GM12878 (cell line): ENCODE data around the gene DDX51. TPM values are rescaled to one million over a fixed set of nuclear protein-coding genes. Genes with fewer than 3 reads are reported as not detected.

ENCODE experiments used
- ATAC-seq: fragments of 200-7000 bp; cut with Tn5 transposase; 3 replicates; pipeline ENCODE4 v1.9.1; 2020; ENCODE audit warnings: mild to moderate bottlenecking, moderate library complexity
- BruUV-seq: library from RNA; stranded (reverse); fragments of 400-500 nt; replicated peaks from 2 replicates; lab custom pipeline; 2021; lab: Mats Ljungman, UMichigan
- CTCF ChIA-PET: fragments of 300-600 bp; sonication (Branson Sonifier 250); formaldehyde crosslinking; extraction: SDS; loops from one replicate; lab custom pipeline; 2021; ENCODE audit warnings: inconsistent platforms; lab: Yijun Ruan, JAX
- POLR2A ChIA-PET: fragments of 350-600 bp; formaldehyde crosslinking; extraction: SDS; loops from one replicate; lab custom pipeline; 2021; ENCODE audit warnings: inconsistent platforms; lab: Charles Lee
- RAD21 ChIA-PET: fragments of 300-600 bp; sonication (Branson Sonifier 250); formaldehyde crosslinking; loops from one replicate; lab custom pipeline; 2023; ENCODE audit warnings: antibody characterized with exemption; ENCODE audit not compliant: unreplicated experiment; lab: Charles Lee
- SMC1A ChIA-PET: fragments of 300-600 bp; sonication (Branson Sonifier 250); formaldehyde crosslinking; loops from one replicate; lab custom pipeline; 2023; ENCODE audit not compliant: unreplicated experiment, uncharacterized antibody; lab: Charles Lee
- DNase-seq: peaks from one replicate; pipeline ENCODE4 v3.0.0-alpha.2; 2011; ENCODE audit warnings: low read depth, low spot score
- FAIRE-seq: peaks from 3 replicates; lab custom pipeline; 2011; peaks lifted over from hg19 to GRCh38; lab: Jason Lieb, UNC
- H2AFZ ChIP-seq: 2 replicates; pipeline ENCODE4 v1.6.0; 2011; ENCODE audit warnings: low read depth, low read length, control low read depth; ENCODE audit not compliant: control insufficient read depth
- H3K27ac ChIP-seq: 2 replicates; pipeline ENCODE4 v1.5.1; 2011; ENCODE audit warnings: control low read depth; ENCODE audit not compliant: control insufficient read depth, insufficient read depth
- H3K27me3 ChIP-seq, 2 experiments: replicated peaks in 1 of 2; 2 replicates each; pipeline versions ENCODE4 v1.6.0 to v1.6.1; 2011; ENCODE audit warnings: low read length in 1 of 2; ENCODE audit not compliant: control insufficient read depth in 2 of 2, insufficient read depth in 2 of 2
- H3K36me3 ChIP-seq, 2 experiments: 2 replicates each; pipeline ENCODE4 v1.5.1; 2011; ENCODE audit warnings: low read length in 1 of 2; ENCODE audit not compliant: control insufficient read depth in 2 of 2, insufficient read depth in 2 of 2
- H3K4me1 ChIP-seq: 2 replicates; pipeline ENCODE4 v1.6.1; 2011; ENCODE audit warnings: mild to moderate bottlenecking, low read length, moderate library complexity, mixed read lengths; ENCODE audit not compliant: control insufficient read depth, insufficient read depth
- H3K4me2 ChIP-seq: 2 replicates; pipeline ENCODE4 v1.6.0; 2011; ENCODE audit warnings: control low read depth; ENCODE audit not compliant: control insufficient read depth, insufficient read depth
- H3K4me3 ChIP-seq: fragments of 200-600 bp; sonication (generic); 2 replicates; pipeline ENCODE4 v1.5.1; 2016
- H3K79me2 ChIP-seq: 2 replicates; pipeline ENCODE4 v1.6.0; 2011; ENCODE audit warnings: low read length; ENCODE audit not compliant: control insufficient read depth, insufficient read depth
- H3K9ac ChIP-seq: 2 replicates; pipeline ENCODE4 v1.8.0; 2011; ENCODE audit warnings: low read length, control low read depth, mixed read lengths; ENCODE audit not compliant: control insufficient read depth, insufficient read depth
- H3K9me3 ChIP-seq: replicated peaks from 3 replicates; pipeline ENCODE4 v1.5.1; 2011; ENCODE audit warnings: mild to moderate bottlenecking, low read length; ENCODE audit not compliant: control insufficient read depth, insufficient read depth
- H4K20me1 ChIP-seq: 2 replicates; pipeline ENCODE4 v1.6.0; 2011; ENCODE audit not compliant: control insufficient read depth, insufficient read depth
- MTA2 ChIP-seq: fragments of 450-650 bp; IDR thresholded peaks from 2 replicates; pipeline ENCODE4 v1.6.1; 2016; ENCODE audit warnings: low read depth, mild to moderate bottlenecking, moderate library complexity
- NFIC ChIP-seq: IDR thresholded peaks from 2 replicates; pipeline ENCODE4 v1.6.1; 2012; ENCODE audit warnings: low read depth, mild to moderate bottlenecking, inconsistent platforms, low read length, moderate library complexity
- NFYA ChIP-seq: IDR thresholded peaks from 2 replicates; pipeline ENCODE4 v1.6.1; 2011; ENCODE audit warnings: low read depth, mild to moderate bottlenecking, low read length, improper control_type of control experiment, borderline replicate concordance
- PAX5 ChIP-seq: IDR thresholded peaks from 2 replicates; pipeline ENCODE4 v1.6.1; 2011; ENCODE audit warnings: low read depth, low read length, borderline replicate concordance
- RFX5 ChIP-seq: IDR thresholded peaks from 2 replicates; pipeline ENCODE4 v1.6.1; 2011; ENCODE audit warnings: low read depth, low read length, improper control_type of control experiment
- TAF1 ChIP-seq: IDR thresholded peaks from 2 replicates; pipeline ENCODE4 v1.6.1; 2011; ENCODE audit warnings: mild to moderate bottlenecking, low read depth, low read length, borderline replicate concordance
- WGBS: methylation state at CpG from one replicate; pipeline ENCODE4 v1.1.6; 2016; ENCODE audit warnings: low lambda C conversion rate; ENCODE audit not compliant: insufficient replicate concordance, insufficient coverage; ENCODE audit errors: missing lambda C conversion rate; 5-methylcytosine and 5-hydroxymethylcytosine counted together
- in situ Hi-C: fragments of 300-500 bp; cut with MboI; formaldehyde crosslinking; loops from 9 replicates; pipeline ENCODE4 v1.14.3; 2018; ENCODE audit warnings: mixed read lengths
- intact Hi-C: fragments of 100-400 bp; cut with micrococcal nuclease; formaldehyde crosslinking; loops from one replicate; pipeline ENCODE4 v1.14.2; 2022; ENCODE audit not compliant: unreplicated experiment
- polyA plus RNA-seq, 11 experiments: library from polyadenylated mRNA; depleted of rRNA in 4 of 11; unstranded in 6 of 11; stranded (reverse) in 5 of 11; fragments of >200 nt; fragmentation: Nextera tagmentation in 4 of 11; fragmentation: Illumina TruSeq in 1 of 11; extraction: Ambion mirVana in 4 of 11; extraction: Trizol in 1 of 11; gene quantifications; 1 replicate in 1 of 11; 2 replicates in 10 of 11; pipeline versions ENCODE4 v1.2.1 to v1.2.3, GENCODE V29; 2011 to 2016; ENCODE audit warnings: inconsistent platforms in 2 of 11, missing spikeins in 2 of 11, low read depth in 1 of 11
- total RNA-seq, 4 experiments: library from RNA; depleted of rRNA in 3 of 4; stranded (reverse); fragments of >200 nt in 3 of 4; fragmentation: Illumina TruSeq in 1 of 4; extraction: Trizol in 1 of 4; gene quantifications; 2 replicates each; pipeline versions ENCODE4 v1.2.1 to v1.2.3, GENCODE V29; 2013 to 2021
- TF ChIP-seq, protein P1 (sequence below): fragments of 150-350 bp; IDR thresholded peaks from 2 replicates; pipeline ENCODE4 v1.6.1; 2016; ENCODE audit warnings: low read depth, low read length

DDX51 gene
- total and polyA plus RNA-seq, 10 of the 15 experiments (the other 5 are each of a cell fraction or from before 2014, with no cell fraction given): 0.97 to 29.1 (median 9.8) TPM

DNA sequence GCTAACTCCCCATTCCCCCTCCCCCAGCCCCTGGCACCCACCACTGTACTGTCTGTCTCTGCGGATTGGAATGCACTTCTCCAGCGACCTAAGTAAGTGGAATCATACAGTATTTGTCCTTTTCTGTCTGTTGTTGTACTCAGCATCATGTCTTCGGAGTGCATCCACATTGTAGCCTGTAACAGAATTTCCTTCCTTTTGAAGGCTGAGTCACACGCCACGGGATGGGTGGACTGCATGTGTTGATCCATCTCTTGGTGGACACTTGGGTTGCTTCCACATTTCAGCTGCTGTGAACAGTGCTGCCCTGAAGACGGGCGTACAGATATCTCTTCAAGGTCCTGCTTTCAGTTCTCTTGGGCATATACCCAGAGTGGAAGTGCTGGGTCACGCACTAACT, 34.4 kb downstream of the DDX51 start:
- no peak overlapping the region for H3K27ac ChIP-seq
- no peak overlapping the region for H3K9ac ChIP-seq
- no peaks in the 10 kb centered on the region for H3K4me1 ChIP-seq
- SMC1A ChIA-PET: no interaction called here
- in situ Hi-C loops (no loop called here), intact Hi-C loops (no loop called here)
- no peak for ATAC-seq
- BruUV-seq: no TSS peak
- peaks cover 8 to 12% of the 10 kb centered on the region in 2 experiments; a peak in 3 of 4 replicates for H3K36me3 ChIP-seq
- TF ChIP-seq NFYA: no peak
- TF ChIP-seq MTA2: no peak
- TF ChIP-seq RFX5: no peak
- no peak for DNase-seq
- POLR2A ChIA-PET: no interaction called here
- CTCF ChIA-PET: no interaction called here
- FAIRE-seq: no peak
- no peak overlapping the region for H2AFZ ChIP-seq
- H3K9me3 ChIP-seq: no peaks in the 10 kb centered on the region
- RAD21 ChIA-PET: no interaction called here
- WGBS: 94% methylated on average over 7 of the region's 8 CpGs
- no peak overlapping the region for H3K4me3 ChIP-seq
- H3K4me2 ChIP-seq: no peak overlapping the region
- no peaks in the 10 kb centered on the region for H4K20me1 ChIP-seq
- H3K27me3 ChIP-seq: no peaks in the 10 kb centered on the region
- H3K79me2 ChIP-seq: no peaks in the 10 kb centered on the region

DNA sequence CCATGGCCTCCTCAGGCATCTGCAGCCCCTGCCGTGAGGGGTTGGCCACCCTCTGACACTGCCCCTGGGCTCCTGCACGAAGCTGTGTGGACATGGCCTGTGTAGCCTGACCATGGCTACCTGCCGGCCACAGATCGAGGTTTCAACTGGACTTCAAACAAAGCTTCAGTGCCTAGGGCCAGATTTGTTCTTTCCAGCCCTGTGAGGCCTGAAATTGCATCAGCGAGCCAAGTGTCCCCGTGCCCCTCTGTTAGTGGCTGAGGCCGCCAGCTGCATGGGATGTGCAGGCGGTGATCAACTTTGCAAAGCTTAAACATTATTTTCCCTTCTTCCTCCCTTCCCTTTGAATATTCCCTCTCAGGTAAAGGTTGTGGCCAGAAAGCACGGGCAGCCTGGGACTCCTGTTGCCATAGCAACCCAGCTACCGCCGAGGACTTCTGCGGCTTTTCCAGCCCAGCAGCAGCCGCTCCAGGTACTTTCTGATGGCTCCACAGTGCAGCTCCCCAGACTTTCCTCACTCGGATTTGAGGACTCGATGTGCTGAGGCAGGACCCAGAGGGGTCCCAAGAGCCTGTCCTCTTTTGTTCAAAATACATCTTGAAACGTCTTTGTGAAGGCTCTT, 35.8 kb downstream of the DDX51 start:
- Histone ChIP-seq H3K36me3 (peaks cover 8 to 10% of the 10 kb centered on the region in 2 experiments; a peak in 3 of 4 replicates), H3K79me2 (no peaks in the 10 kb centered on the region), H3K4me3 (no peak overlapping the region), H3K9ac (no peak overlapping the region), H3K27ac (no peak overlapping the region), H3K27me3 (no peaks in the 10 kb centered on the region), H4K20me1 (no peaks in the 10 kb centered on the region), H2AFZ (no peak overlapping the region), H3K4me2 (no peak overlapping the region), H3K9me3 (no peaks in the 10 kb centered on the region), H3K4me1 (no peaks in the 10 kb centered on the region)
- no peak for ATAC-seq
- DNase-seq: no peak
- ChIA-PET RAD21 (no interaction called here), SMC1A (no interaction called here), CTCF (no interaction called here), POLR2A (no interaction called here)
- intact Hi-C loops: no loop called here
- WGBS: 92% methylated on average over 16 of the region's 16 CpGs
- no TSS peak for BruUV-seq
- in situ Hi-C loops: no loop called here
- FAIRE-seq: no peak
- TF ChIP-seq TAF1 (no peak), NFIC (no peak), PAX5 (no peak)
- TF ChIP-seq, protein P1, sequence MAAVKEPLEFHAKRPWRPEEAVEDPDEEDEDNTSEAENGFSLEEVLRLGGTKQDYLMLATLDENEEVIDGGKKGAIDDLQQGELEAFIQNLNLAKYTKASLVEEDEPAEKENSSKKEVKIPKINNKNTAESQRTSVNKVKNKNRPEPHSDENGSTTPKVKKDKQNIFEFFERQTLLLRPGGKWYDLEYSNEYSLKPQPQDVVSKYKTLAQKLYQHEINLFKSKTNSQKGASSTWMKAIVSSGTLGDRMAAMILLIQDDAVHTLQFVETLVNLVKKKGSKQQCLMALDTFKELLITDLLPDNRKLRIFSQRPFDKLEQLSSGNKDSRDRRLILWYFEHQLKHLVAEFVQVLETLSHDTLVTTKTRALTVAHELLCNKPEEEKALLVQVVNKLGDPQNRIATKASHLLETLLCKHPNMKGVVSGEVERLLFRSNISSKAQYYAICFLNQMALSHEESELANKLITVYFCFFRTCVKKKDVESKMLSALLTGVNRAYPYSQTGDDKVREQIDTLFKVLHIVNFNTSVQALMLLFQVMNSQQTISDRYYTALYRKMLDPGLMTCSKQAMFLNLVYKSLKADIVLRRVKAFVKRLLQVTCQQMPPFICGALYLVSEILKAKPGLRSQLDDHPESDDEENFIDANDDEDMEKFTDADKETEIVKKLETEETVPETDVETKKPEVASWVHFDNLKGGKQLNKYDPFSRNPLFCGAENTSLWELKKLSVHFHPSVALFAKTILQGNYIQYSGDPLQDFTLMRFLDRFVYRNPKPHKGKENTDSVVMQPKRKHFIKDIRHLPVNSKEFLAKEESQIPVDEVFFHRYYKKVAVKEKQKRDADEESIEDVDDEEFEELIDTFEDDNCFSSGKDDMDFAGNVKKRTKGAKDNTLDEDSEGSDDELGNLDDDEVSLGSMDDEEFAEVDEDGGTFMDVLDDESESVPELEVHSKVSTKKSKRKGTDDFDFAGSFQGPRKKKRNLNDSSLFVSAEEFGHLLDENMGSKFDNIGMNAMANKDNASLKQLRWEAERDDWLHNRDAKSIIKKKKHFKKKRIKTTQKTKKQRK: no peak
